Fibroblast of lung (primary cell): Measurements from ENCODE around the gene NLGN2. TPM values are rescaled to one million over a fixed set of nuclear protein-coding genes. Genes with fewer than 3 reads are reported as not detected.
"Not testable (repeated sequence)": the region's sequence is repeated elsewhere in the genome, so short reads cannot be mapped to it uniquely, and the experiment has no call there.

Source experiments
- DNase-seq, 2 donors: peaks; one replicate each; pipeline versions ENCODE4 v3.0.0 to v3.0.0-alpha.2; 2010; ENCODE audit warnings: low read depth in 2 of 2
- H2AFZ ChIP-seq: 2 replicates; pipeline ENCODE4 v1.5.1; 2012; ENCODE audit warnings: low read length, control low read depth, inconsistent platforms
- H3K27ac ChIP-seq: 2 replicates; pipeline ENCODE4 v1.5.1; 2011; ENCODE audit warnings: low read length, control low read depth; ENCODE audit not compliant: insufficient read depth
- H3K27me3 ChIP-seq: 2 replicates; pipeline ENCODE4 v1.5.1; 2011; ENCODE audit warnings: mild to moderate bottlenecking, low read length; ENCODE audit not compliant: control insufficient read depth, insufficient read depth
- H3K36me3 ChIP-seq: 2 replicates; pipeline ENCODE4 v1.5.1; 2011; ENCODE audit warnings: low read length; ENCODE audit not compliant: control insufficient read depth, insufficient read depth
- H3K4me1 ChIP-seq: 2 replicates; pipeline ENCODE4 v1.5.1; 2011; ENCODE audit warnings: low read length; ENCODE audit not compliant: control insufficient read depth, insufficient read depth; ENCODE audit errors: extremely low read depth
- H3K4me2 ChIP-seq: 2 replicates; pipeline ENCODE4 v1.5.1; 2011; ENCODE audit warnings: low read length, control low read depth; ENCODE audit not compliant: insufficient read depth; ENCODE audit errors: extremely low read depth
- H3K4me3 ChIP-seq, 4 experiments: fragments of 200-600 bp in 1 of 4; sonication (generic) in 1 of 4; replicated peaks in 1 of 4; 2 replicates each; pipeline ENCODE4 v1.5.1; 2011 to 2016; ENCODE audit warnings: low read length in 4 of 4, low read depth in 3 of 4, mild to moderate bottlenecking in 3 of 4, control low read depth in 2 of 4, inconsistent platforms in 1 of 4, mixed read lengths in 1 of 4; ENCODE audit not compliant: insufficient read depth in 1 of 4; ENCODE audit errors: control extremely low read depth in 1 of 4
- H3K79me2 ChIP-seq: 2 replicates; pipeline ENCODE4 v1.5.1; 2012; ENCODE audit warnings: mild to moderate bottlenecking, low read length, inconsistent platforms; ENCODE audit not compliant: control insufficient read depth, insufficient read depth
- H3K9ac ChIP-seq: 2 replicates; pipeline ENCODE4 v1.5.1; 2011; ENCODE audit warnings: mild to moderate bottlenecking, low read length, control low read depth; ENCODE audit not compliant: insufficient read depth
- H3K9me3 ChIP-seq: 2 replicates; pipeline ENCODE4 v1.5.1; 2012; ENCODE audit warnings: low read depth, low read length; ENCODE audit not compliant: control insufficient read depth, insufficient read depth
- H4K20me1 ChIP-seq: 2 replicates; pipeline ENCODE4 v1.5.1; 2011; ENCODE audit warnings: low read length; ENCODE audit not compliant: control insufficient read depth, insufficient read depth; ENCODE audit errors: extremely low read depth
- CTCF ChIP-seq, 2 donors: IDR thresholded peaks in 1 of 2; conservative IDR thresholded peaks in 1 of 2; 1 replicate in 1 of 2; 2 replicates in 1 of 2; pipeline ENCODE4 v1.5.1; 2011 to 2012; ENCODE audit warnings: low read length in 2 of 2, control low read depth in 1 of 2, inconsistent platforms in 1 of 2, low read depth in 1 of 2, mild to moderate bottlenecking in 1 of 2
- EZH2 ChIP-seq: IDR thresholded peaks from 2 replicates; pipeline ENCODE4 v1.5.1; 2012; ENCODE audit warnings: low read length, control low read depth, mild to moderate bottlenecking; ENCODE audit errors: missing control alignments
- polyA minus RNA-seq: library from RNA; depleted of rRNA, polyadenylated mRNA; stranded (reverse); fragments of >200 nt; gene quantifications from 2 replicates; pipeline ENCODE4 v1.2.3, GENCODE V29; 2011; ENCODE audit warnings: low replicate concordance
- polyA plus RNA-seq, 2 donors: library from polyadenylated mRNA; depleted of rRNA in 1 of 2; stranded (reverse) in 1 of 2; unstranded in 1 of 2; fragments of >200 nt; gene quantifications; 2 replicates each; pipeline ENCODE4 v1.2.1, GENCODE V29; 2011 to 2012; ENCODE audit warnings: missing spikeins in 1 of 2
- total RNA-seq: library from RNA; depleted of rRNA; stranded (reverse); fragments of >200 nt; gene quantifications from 2 replicates; pipeline ENCODE4 v1.2.1, GENCODE V29; 2014

NLGN2 gene
- total RNA-seq, result 5.1 and 12.1 TPM in 2 replicates
- 7.3 and 10.0 TPM in 2 replicates for polyA plus RNA-seq
- 34.7 and 35.4 TPM in 2 replicates for polyA plus RNA-seq (2012)
- 40.1 and 70.6 TPM in 2 replicates for polyA minus RNA-seq

- H3K36me3 ChIP-seq, result peaks cover 10% of the 10 kb centered on the region
- no peaks in the 10 kb centered on the region for H4K20me1 ChIP-seq
- H3K79me2 ChIP-seq, result no peaks in the 10 kb centered on the region
- TF ChIP-seq EZH2, result no peak
- H3K4me1 ChIP-seq, result peaks cover 6% of the 10 kb centered on the region
- no peak for DNase-seq
- no peaks in the 10 kb centered on the region for H3K27me3 ChIP-seq
- H3K9me3 ChIP-seq, result no peaks in the 10 kb centered on the region
- H3K4me3 ChIP-seq, result no peak within 1 kb of the TSS
- H3K9ac ChIP-seq, result no peak within 1 kb of the TSS
- H2AFZ ChIP-seq, result no peak within 1 kb of the TSS
- no peak within 1 kb of the TSS for H3K27ac ChIP-seq
- no peak within 1 kb of the TSS for H3K4me2 ChIP-seq
Measured at GRCh38 chr17:7407485-7408251, at the start of gene NLGN2. TSS of gene NLGN2 (plus strand) at chr17:7407845. CDS start at chr17:7408256, 411 bp downstream.

- Histone ChIP-seq H3K4me2 (no peak overlapping the region), H3K27ac (no peak overlapping the region), H3K9ac (no peak overlapping the region), H4K20me1 (no peaks in the 10 kb centered on the region), H3K79me2 (no peaks in the 10 kb centered on the region), H3K9me3 (no peaks in the 10 kb centered on the region), H3K36me3 (no peaks in the 10 kb centered on the region), H2AFZ (no peak overlapping the region), H3K4me1 (no peaks in the 10 kb centered on the region), H3K4me3 (no peak overlapping the region), H3K27me3 (no peaks in the 10 kb centered on the region)
- no peak for TF ChIP-seq EZH2
- TF ChIP-seq CTCF (conservative IDR thresholded peaks at IDR 0.05 in 1 of 2, IDR thresholded peaks at IDR 0.05 in 1 of 2; ENCODE audit: low read depth in 1 of 2, low read length in 2 of 2), result no peak
- DNase-seq, result no peak
Measured at GRCh38 chr17:7361906-7362305, 45.7 kb upstream of the NLGN2 start.

- H3K9me3 ChIP-seq, result no peaks in the 10 kb centered on the region
- no peaks in the 10 kb centered on the region for H3K79me2 ChIP-seq
- no peak overlapping the region for H3K4me3 ChIP-seq
- H3K4me1 ChIP-seq, result no peaks in the 10 kb centered on the region
- H3K27ac ChIP-seq, result no peak overlapping the region
- no peak for TF ChIP-seq CTCF (conservative IDR thresholded peaks at IDR 0.05 in 1 of 2, IDR thresholded peaks at IDR 0.05 in 1 of 2; ENCODE audit: low read depth in 1 of 2, low read length in 2 of 2)
- TF ChIP-seq EZH2, result no peak
- H3K36me3 ChIP-seq, result no peaks in the 10 kb centered on the region
- H3K27me3 ChIP-seq, result no peaks in the 10 kb centered on the region
- H3K9ac ChIP-seq, result no peak overlapping the region
- H3K4me2 ChIP-seq, result no peak overlapping the region
- no peak for DNase-seq
- H2AFZ ChIP-seq, result no peak overlapping the region
- no peaks in the 10 kb centered on the region for H4K20me1 ChIP-seq
Measured at GRCh38 chr17:7363311-7363710, 44.3 kb upstream of the NLGN2 start.

- H3K9me3 ChIP-seq, H2AFZ ChIP-seq, H3K27ac ChIP-seq, H3K27me3 ChIP-seq, H3K9ac ChIP-seq, H4K20me1 ChIP-seq, H3K4me2 ChIP-seq, DNase-seq, H3K4me1 ChIP-seq, H3K4me3 ChIP-seq, H3K36me3 ChIP-seq, H3K79me2 ChIP-seq: not testable (repeated sequence)
Measured at GRCh38 chr17:7365963-7366362, 41.7 kb upstream of the NLGN2 start.
